ENCODE measurements around the gene ZNF536.
"Not testable (repeated sequence)": the region's sequence is repeated elsewhere in the genome, so short reads cannot be mapped to it uniquely, and the experiment has no call there.

ZNF536 gene

GRCh38 chr19:30386551-30387143, 14.5 kb downstream of the ZNF536 start:
- no peak for DNase-seq (ENCODE audit: low read depth in 2 of 3, low spot score in 1 of 3)

DNA sequence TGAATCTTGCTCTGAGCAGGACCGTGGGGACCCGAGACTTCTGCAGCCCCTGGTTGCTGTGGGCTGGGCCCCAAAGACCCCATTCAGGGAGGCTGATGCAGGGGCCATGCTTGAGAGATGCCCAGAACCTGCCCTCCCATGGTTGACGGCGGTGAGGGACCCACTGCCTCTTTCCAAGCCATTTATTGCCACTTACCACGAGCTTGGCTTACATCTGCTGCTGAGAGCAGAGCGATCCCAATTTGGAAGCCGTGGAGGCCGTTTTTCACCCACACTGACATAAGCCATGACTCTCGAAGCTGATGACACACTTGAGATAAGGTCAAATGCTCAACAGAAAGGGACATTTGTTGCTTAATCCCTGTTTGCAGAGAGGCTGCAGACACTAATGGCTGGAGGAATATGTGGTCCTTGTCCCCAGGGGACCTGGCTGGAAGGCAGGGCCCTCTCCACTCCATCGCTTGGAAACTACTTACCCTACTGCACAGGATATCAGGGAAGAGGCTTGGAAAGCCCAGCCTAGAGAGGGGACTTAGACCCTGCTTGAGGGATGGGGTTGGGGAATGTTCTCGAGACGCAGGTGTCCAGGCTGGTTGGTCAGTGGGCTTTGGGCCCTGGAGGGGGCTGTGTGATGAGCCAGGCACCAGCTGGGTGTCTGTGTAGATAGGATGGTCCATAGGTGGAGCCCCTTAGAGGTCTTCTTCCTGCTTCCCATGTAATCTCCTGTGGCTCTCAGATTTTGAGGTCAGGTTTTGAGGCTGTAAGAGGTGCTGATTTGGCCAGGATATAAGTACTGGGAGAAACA, 15.3 kb downstream of the ZNF536 start:
- no peak for DNase-seq (ENCODE audit: low read depth in 2 of 3, low spot score in 1 of 3)

GRCh38 chr19:30388327-30388726, 16.1 kb downstream of the ZNF536 start:
- DNase-seq (ENCODE audit: low read depth in 2 of 3, low spot score in 1 of 3): no peak

- DNase-seq (ENCODE audit: low read depth in 2 of 3, low spot score in 1 of 3): no peak
Measured at GRCh38 chr19:30388819-30389218, 16.6 kb downstream of the ZNF536 start.

GRCh38 chr19:30390356-30390988, 18.3 kb downstream of the ZNF536 start:
- no peak for DNase-seq (ENCODE audit: low read depth in 2 of 3, low spot score in 1 of 3)

DNA sequence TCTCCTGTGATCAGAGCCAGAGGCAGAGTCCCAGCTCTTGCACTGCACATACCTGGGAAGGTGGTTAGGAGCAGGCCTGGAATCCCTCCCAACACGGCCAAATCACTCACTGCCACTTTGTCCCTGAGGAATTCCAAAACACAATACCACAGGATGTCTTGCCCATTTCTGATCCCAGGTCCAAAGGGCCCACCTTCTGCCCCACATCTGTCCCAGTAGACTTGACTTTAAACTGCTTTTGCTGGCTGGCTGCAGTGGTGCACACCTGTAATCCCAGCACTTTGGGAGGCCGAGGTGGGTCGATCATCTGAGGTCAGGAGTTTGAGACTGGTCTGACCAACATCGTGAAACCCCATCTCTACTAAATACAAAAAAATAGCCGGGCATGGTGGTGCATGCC, 18.9 kb downstream of the ZNF536 start:
- DNase-seq (ENCODE audit: low read depth in 2 of 3, low spot score in 1 of 3): no peak

DNA sequence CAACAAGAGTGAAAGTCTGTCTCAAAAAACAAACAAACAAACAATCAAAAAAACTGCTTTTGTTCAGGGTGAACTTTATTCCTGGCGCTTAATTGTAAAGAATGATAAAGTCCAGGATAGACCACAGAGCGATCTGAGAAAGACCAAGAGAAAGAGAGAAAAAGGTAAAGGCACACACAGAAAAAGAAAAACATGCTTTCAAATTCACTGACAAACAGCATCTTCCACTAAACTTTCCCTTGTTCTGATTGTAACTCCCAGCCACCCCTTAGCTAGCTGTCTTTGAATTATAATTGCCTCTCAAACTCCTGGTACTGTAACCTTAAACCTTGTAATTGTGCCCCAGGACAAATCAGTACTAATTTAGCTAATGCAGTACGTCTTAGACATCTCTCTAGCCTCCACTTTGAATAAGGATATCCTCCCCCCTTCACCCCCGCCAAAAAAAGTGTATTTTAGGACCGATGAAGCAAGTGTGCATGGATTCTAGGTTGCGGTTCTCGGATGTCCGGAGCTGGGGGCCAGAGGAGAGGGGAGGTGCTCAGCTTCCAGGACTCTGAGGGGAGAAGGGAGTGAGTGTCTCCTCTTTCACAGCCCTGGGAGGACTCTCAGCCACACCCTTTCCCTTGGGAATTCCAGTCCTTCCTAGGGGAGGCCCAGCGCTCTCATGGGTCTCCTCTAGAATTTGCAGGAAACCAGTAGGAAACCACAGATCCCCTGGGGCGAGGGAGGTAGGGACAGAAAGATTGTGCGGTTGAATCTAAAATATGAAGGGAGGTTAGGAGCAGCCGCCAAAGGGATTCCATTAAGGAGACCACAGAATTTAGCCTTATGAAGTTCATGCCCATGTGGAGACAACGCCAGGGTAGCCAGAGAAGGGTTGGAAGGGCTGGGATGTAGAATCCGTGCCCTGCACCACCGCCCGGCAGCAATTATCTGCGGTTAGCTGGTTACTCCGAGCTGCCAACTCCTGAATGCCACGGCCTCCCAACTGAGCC, 19.7 kb downstream of the ZNF536 start:
- DNase-seq (ENCODE audit: low read depth in 2 of 3, low spot score in 1 of 3): no peak

GRCh38 chr19:30393046-30393445, 20.9 kb downstream of the ZNF536 start:
- DNase-seq (ENCODE audit: low read depth in 2 of 3, low spot score in 1 of 3): no peak

- DNase-seq (ENCODE audit: low read depth in 2 of 3, low spot score in 1 of 3): no peak
Measured at GRCh38 chr19:30393729-30394480, 21.7 kb downstream of the ZNF536 start.

DNA sequence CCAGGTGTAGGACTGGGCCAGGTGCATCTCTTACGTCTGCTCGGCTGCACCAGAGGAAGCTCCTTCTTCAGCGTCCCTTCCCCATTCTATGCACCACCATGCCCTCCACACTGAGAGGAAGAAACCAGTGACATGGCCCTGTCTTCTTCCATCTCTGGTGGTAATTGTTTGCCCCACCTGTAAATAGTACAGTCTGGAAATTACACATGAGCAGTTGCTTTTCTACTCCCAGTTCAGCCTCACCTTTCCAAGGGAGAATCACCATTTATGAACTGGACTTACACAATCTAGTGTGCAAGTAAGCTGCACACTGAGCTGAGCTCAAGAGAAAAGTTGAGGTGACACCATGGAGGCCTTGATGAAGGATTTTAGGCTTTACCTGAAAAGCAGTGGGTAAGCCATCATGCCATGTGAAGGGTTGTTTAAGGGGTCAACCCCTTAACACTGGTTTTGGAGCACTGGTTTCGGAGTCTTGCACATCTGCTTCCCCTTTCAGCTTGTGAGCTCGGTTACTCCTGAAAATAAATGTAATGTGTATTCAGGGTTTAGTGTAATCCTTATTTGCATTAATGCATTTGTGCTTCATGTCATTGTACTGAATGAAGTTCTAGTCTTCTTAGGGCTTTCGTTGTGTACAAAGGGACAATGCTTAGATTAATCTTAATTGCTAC, 22.4 kb downstream of the ZNF536 start:
- DNase-seq (ENCODE audit: low read depth in 2 of 3, low spot score in 1 of 3): no peak

DNA sequence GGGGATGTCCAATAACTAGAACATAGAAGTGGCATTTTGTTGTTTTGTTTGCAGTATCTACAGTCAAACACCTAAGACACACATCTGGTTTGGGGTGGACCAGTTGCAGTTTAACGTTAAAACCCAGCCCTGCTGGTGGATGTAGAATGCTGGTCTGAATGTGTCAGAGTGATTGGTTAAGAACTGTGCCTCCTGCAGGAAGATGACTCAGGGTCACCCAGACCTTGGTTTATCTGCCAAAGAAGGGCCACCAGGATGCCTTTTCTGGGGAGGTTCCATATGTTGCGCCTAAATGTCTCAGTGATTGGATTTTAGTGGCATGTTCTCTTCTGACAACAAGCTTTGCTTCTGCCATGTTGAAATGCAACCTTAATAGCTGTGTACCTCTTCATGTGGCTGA, 23.1 kb downstream of the ZNF536 start:
- no peak for DNase-seq (ENCODE audit: low read depth in 2 of 3, low spot score in 1 of 3)

GRCh38 chr19:30398539-30398938, 26.4 kb downstream of the ZNF536 start:
- DNase-seq (ENCODE audit: low read depth in 2 of 3, low spot score in 1 of 3): not testable (repeated sequence)

GRCh38 chr19:30401956-30402355, 29.8 kb downstream of the ZNF536 start:
- DNase-seq (ENCODE audit: low read depth in 2 of 3, low spot score in 1 of 3): no peak

GRCh38 chr19:30402436-30403202, 30.4 kb downstream of the ZNF536 start:
- no peak for DNase-seq (ENCODE audit: low read depth in 2 of 3, low spot score in 1 of 3)

DNA sequence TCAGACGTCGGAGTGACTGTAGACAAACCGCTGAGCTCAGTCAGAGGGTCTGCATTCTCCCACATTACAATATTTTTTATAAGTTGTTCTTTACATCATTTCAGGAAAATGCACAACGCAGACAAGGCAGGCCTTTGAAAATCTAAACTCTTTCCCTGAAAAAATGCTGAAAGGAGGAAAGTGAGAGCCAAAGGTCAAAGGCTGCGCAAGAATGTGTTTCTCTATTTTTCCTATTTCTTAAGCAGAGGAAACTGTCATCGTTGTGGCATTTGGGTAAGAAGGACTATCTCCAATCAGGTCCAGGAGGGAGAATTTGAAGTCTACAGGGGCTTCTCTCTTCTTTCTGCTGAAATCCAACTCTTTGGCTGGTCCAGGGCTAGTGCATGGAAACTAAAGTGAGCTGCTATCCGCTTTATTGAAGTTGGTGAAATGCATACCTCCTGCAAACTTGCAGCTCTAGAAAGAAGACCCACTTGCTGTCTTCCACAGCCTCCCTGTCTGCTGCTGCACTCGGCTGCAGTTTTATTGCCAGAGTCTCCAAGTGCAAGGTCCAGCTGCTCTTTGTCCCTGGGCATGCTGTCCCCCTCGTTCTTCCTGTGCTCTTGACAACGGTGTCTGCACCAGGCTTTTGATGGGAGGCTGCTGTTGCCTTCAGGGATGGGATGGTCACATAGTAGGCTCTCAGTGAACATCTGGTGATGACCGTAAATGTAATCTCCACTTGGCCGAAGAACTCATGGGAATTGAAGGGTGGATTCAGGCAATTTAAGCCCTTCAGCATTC, 31.2 kb downstream of the ZNF536 start:
- DNase-seq (ENCODE audit: low read depth in 2 of 3, low spot score in 1 of 3): no peak

GRCh38 chr19:30406220-30407067, 34.3 kb downstream of the ZNF536 start:
- DNase-seq (ENCODE audit: low read depth in 2 of 3, low spot score in 1 of 3): no peak

- DNase-seq (ENCODE audit: low read depth in 2 of 3, low spot score in 1 of 3): no peak
Measured at GRCh38 chr19:30407068-30407709, 35.0 kb downstream of the ZNF536 start.

Data from stimulated activated CD4-positive, alpha-beta T cell treated with anti-CD3 and anti-CD28 coated beads, Interleukin-12 subunit alpha, Interleukin-12 subunit beta, amount 100 ng/mL, for 48 hours (primary cell).